HuH-7 (cell line): ENCODE data around the gene PLPP1.
"Not testable (repeated sequence)": the region's sequence is repeated elsewhere in the genome, so short reads cannot be mapped to it uniquely, and the experiment has no call there.

Source experiments
- DNase-seq: peaks from one replicate; pipeline ENCODE4 v3.0.0; 2011; ENCODE audit warnings: low spot score

PLPP1 gene

GRCh38 chr5:55503917-55504316 lies 30.8 kb downstream of the PLPP1 start:
- DNase-seq, result not testable (repeated sequence)

DNA sequence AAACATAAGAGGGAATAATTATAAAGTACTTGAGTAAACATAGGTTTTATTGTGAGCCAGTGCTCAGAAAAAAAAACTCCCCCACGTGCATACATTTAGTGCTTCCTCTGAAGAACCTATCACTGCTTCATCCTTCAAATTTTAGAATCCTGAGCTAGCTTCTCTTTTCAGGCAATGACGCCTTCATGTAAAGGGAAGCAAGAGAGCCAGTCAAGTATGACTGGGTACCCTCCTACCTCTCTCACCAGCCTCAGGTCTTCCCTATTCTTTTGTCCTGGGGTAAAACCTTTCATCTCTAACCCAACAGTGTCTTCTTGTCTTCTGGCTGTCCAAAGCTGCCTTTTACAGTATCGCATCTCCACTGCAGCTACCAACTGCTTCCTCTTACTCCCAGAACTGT lies 32.0 kb downstream of the PLPP1 start:
- DNase-seq, result no peak

DNA sequence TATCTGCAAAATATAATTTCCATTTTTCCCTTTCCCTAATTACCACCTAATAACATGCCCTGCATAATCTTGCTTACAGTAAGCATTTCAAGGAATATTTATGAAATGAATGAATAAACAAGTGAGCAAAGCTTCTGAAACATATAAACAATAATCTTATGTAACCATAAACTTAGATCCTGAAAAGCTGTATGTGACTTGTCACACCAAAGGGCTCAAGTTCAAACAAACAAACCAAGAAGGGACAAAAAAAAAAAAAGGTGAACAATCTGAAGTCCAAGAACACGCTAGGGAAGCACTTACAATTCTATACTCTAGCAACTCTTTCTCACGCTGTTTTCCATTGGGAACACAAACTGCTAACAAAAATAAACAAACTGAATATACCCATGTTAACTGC lies 36.3 kb downstream of the PLPP1 start:
- no peak for DNase-seq

DNA sequence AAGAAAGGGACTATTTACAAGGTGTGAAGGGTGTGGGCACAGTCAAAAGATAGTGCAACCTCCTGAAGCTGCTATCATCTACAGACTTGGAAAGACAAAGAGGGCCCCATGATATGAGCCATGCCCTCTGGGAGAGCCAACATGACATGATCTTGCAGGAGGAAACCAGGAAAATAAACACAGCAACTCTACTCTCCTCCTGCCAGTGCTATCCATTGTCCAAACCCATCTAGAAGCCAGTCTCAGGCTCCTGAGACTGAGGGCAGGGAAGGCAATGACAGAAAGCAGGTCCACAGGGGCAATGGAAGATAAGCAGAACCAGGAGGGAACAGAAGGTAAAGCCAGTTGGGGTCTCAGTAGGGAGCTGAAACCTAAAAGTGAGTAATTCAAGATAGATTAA lies 37.1 kb downstream of the PLPP1 start:
- DNase-seq, result no peak

GRCh38 chr5:55495216-55495615 lies 39.5 kb downstream of the PLPP1 start:
- no peak for DNase-seq

DNA sequence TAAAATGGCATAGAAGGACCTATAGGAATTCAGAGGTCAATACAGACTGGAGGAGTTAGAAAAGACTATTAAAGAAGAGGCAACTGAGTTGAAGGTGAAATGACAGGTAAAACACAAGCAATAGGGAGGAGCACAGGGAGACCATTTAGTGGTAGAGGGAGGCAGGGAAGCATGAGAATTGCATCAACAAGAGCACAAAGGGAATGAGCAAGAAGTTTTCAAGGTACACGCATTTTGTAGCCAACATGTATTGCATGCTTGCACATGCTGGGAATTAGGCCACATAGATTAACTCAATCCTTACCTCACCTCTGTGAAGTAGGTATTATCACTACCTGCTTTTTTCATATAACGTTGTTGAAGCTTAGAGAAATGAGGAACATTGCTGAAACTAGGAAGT lies 42.3 kb downstream of the PLPP1 start:
- DNase-seq, result peak; percentile 1

DNA sequence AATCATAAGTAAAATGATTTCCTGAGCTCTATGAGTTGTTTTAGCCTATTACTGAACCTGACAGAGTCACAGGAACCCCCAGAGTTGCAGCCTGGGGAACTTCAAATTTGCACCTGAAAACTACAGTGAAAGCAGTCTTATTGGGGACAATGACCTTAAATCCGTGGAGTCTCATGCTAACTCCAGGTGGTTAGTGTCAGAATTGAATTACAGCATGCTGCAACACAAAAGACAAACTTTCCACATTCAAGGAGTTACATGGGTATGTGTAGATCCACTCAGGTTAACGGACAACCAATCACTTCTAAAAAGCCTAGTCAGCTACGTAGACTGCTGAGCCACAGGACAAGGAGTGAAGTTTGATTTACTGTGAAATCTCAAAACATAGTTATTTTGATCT lies 49.7 kb downstream of the PLPP1 start:
- DNase-seq, result no peak

GRCh38 chr5:55484531-55484930 lies 50.2 kb downstream of the PLPP1 start:
- DNase-seq, result no peak

GRCh38 chr5:55483885-55484284 lies 50.9 kb downstream of the PLPP1 start:
- DNase-seq, result no peak

DNA sequence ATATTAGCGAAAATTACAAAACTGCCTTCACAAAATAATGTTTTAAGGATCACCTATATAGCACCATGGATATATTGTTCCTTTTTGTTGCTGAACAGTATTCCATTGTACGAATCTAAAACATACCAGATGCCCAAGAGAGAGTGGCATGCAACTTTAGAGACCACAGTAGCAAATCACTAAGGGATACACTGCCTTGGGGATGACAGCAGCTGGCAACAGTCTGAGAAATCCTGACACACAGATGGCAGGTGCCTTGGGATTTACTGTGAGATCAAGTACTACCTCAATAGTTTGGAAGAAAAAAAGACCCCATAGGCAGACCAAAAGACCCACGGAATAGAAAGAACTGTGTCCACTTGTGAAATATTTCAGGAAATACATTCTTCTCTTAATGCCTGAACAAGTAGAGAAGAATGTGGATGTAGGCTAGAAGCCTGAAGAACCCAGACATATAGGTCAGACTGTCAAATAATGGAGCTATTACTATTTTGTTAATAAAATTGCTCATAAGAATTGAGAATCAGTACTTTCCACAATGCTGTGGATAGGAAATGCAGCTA lies 53.4 kb downstream of the PLPP1 start:
- no peak for DNase-seq

DNA sequence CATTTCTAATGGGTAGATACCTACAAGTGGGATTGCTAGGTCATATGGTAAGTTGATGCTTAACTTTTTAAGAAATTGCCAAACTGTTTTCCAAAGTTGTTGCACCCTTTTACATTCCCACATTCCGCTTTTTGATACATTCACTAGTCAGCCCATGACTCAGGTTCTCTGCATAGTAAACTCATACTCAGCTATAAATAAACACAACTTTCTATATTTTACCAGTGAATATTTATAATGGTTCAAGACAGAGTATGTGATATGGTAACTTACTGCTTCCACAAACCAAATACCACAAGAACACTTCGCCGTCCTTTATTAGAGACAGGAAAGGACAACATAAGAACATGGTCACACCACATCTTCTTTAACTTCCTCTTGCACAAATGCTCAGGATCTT lies 54.0 kb downstream of the PLPP1 start:
- no peak for DNase-seq

DNA sequence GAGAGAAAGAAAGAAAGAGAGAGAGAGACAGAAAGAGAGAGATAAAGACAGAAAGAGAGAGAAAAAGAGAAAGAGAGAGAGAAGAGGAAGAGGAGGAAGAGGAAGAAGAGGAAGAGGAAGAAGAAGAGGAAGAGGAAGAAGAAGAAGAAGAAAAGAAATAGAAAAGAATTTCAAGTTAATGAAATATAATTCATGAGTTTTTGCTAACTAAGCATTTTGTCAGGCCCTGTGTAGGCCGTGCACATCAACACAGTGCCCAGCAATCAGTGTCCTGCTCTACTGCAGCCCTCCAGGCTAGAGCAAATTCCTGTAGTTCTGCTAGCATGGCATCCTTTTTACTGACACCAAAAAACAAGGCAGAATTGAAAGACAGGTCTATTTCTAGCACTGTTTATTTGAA lies 62.1 kb downstream of the PLPP1 start:
- DNase-seq, result no peak

- DNase-seq, result no peak
These were observed 63.3 kb downstream of the PLPP1 start for GRCh38 chr5:55471468-55471867.

GRCh38 chr5:55470282-55470681 lies 64.5 kb downstream of the PLPP1 start:
- no peak for DNase-seq

GRCh38 chr5:55469839-55470238 lies 64.9 kb downstream of the PLPP1 start:
- DNase-seq, result no peak

DNA sequence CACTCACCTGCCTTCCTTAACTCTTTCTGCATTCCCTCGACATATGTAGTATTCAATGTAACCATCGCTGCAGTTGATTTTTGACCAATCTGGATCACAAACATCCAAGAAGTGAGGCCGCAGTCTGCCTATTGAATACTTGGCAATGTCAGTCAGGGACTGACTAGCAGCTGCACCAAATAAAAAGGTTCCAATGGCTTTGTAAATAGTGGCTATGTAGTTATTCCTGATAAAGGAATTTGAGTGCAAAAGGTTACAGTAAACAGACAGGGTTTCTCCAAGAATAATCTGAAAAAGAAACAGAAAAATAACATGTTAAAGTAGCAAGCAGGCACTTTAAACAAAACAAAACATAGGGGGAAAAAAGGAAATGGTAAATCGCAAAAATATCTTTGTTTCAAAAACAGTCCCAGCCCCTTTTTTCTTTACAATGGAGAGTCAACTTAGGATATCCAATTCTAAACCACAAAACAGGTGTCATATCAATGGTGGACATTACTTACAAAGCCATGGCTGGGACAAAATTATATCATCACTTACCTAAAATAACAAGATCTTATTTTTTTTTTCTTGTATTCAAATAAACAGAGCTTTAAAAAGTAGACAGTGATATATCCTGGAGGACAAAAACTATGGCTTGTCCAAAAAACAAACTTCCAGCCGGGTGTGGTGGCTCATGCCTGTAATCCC lies 66.8 kb downstream of the PLPP1 start:
- peak; percentile 2 for DNase-seq

GRCh38 chr5:55463613-55464012 lies 71.2 kb downstream of the PLPP1 start:
- no peak for DNase-seq

GRCh38 chr5:55459572-55459971 lies 75.2 kb downstream of the PLPP1 start:
- DNase-seq, result no peak

DNA sequence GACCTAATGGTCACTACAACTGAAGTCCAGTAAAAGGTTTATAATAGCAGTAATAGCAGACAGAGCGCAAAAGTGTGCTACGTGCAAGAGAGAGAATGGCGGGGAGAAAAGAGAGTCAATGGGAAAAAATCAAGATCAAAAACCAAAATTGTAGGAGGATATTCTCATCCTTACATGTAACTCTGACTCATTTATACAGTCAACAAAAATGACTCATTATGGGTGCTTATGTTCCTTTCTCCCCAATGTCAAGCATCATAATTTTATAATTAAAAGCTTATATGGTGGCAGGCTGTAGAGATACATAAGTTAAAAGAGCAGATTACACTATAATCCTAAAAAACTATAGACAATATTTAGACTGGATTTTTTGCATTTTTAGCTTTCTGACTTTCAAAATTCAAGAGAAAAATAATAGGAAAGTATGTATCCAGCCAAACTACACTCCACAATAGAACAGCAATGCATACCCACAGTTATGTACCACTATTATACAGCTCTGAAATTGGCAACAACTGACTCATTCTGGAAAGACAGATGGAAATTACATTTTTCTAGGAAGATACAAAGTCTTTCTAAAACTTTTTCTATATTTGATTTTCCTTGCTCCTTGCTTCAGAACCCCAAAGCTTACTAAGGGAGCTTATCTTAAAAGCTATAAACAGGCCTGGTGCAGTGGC lies 78.4 kb downstream of the PLPP1 start:
- no peak for DNase-seq

GRCh38 chr5:55454282-55454681 lies 80.5 kb downstream of the PLPP1 start:
- DNase-seq, result no peak

- DNase-seq, result no peak
These were observed 81.6 kb downstream of the PLPP1 start for GRCh38 chr5:55453211-55453610.

GRCh38 chr5:55451976-55452375 lies 82.8 kb downstream of the PLPP1 start:
- DNase-seq, result no peak

- DNase-seq, result no peak
These were observed 84.6 kb downstream of the PLPP1 start for GRCh38 chr5:55450050-55450765.
